Measurements from ENCODE around the gene FCN3. TPM values are rescaled to one million over a fixed set of nuclear protein-coding genes. Genes with fewer than 3 reads are reported as not detected.

The FCN3 gene
- total and polyA plus RNA-seq, 10 of the 15 experiments (the other 5 are each of a cell fraction or from before 2014, with no cell fraction given): 0.28 TPM; not detected in 9

DNA sequence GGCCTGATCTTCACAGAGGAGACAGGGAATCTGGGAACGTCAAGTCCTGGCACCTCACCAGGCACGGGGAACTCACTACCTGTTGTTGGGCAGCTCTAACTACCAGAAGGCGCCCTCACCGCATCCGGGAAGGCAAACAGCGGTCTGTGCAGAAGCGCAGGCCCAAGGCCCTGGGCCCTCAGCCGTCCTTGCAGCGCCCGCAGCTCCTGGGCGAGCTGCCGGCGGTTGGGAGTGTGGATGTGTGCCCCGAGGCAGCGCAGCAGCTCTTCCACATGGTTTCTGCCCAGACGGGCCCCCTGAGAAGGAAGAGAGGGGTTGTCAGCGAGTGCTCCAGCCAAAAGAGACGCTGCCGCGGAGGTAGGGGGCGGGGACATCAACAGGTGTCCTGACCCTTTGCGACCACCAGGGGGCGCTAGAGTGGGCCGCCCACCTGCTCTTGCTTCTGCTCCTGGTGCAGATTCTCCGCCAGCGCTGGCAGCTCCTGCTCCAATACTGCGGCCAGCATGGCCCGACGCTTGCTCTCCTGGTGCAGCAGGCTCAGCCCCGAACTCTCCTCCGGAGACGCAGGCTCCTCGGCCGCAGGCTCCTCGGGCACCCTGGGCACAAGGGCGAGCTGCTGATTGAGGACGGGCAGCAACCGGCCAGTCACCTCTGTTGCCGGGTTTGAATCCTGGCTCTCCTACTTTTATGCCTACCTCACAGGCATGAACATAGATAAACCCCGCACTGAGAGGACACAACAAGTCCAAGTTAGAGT, 17.2 kb downstream of the FCN3 start:
- H4K20me1 ChIP-seq (ENCODE audit: control insufficient read depth, insufficient read depth): no peaks in the 10 kb centered on the region
- peak; percentile 88 for ATAC-seq
- H3K9me3 ChIP-seq (replicated peaks; ENCODE audit: control insufficient read depth, insufficient read depth, low read length): no peaks in the 10 kb centered on the region
- ChIA-PET SMC1A (ENCODE audit: uncharacterized antibody, unreplicated experiment) (interaction anchor here (0.8 to 2.0 kb wide), 8 partner anchors 8 to 253 kb away, joined by 3 to 16 read pairs (median 4); partner anchors contain the start of gene MAP3K6), POLR2A (no interaction called here), CTCF (interaction anchor here (0.8 to 8.7 kb wide), 27 partner anchors 10 to 305 kb away, joined by 3 to 126 read pairs (median 5); partner anchors contain the start of genes AHDC1, GPR3, MAP3K6 and SYTL1), RAD21 (ENCODE audit: unreplicated experiment) (interaction anchor here (0.7 to 3.1 kb wide), 7 partner anchors 9 to 61 kb away, joined by 3 to 16 read pairs (median 5); partner anchors contain the start of genes GPR3 and MAP3K6)
- no peaks in the 10 kb centered on the region; a peak in 1 of 4 replicates for H3K27me3 ChIP-seq (replicated peaks in 1 of 2; ENCODE audit: control insufficient read depth in 2 of 2, insufficient read depth in 2 of 2, low read length in 1 of 2)
- WGBS (ENCODE audit: insufficient coverage, insufficient replicate concordance, low lambda C conversion rate, missing lambda C conversion rate): 12% methylated on average over 36 of the region's 40 CpGs
- peak overlapping the region; percentile 68 for H3K4me2 ChIP-seq (ENCODE audit: control insufficient read depth, insufficient read depth)
- intact Hi-C loops (cut with micrococcal nuclease; ENCODE audit: unreplicated experiment): loop anchor here (1.0 kb wide), 1 partner anchor 31 kb away; no protein-coding TSS in a partner anchor
- peak; percentile 69 for FAIRE-seq
- H3K4me1 ChIP-seq (ENCODE audit: control insufficient read depth, insufficient read depth, low read length): peaks cover 13% of the 10 kb centered on the region
- H3K36me3 ChIP-seq (ENCODE audit: control insufficient read depth in 2 of 2, insufficient read depth in 2 of 2, low read length in 1 of 2): no peaks in the 10 kb centered on the region
- H3K9ac ChIP-seq (ENCODE audit: control insufficient read depth, insufficient read depth, low read length): peak overlapping the region; percentile 32; the same call in 1 of the 2 replicates
- peak overlapping the region; percentile 54; the same call in 1 of the 2 replicates for H3K4me3 ChIP-seq
- no peaks in the 10 kb centered on the region for H3K79me2 ChIP-seq (ENCODE audit: control insufficient read depth, insufficient read depth, low read length)
- H3K27ac ChIP-seq (ENCODE audit: control insufficient read depth, insufficient read depth): no peak overlapping the region
- in situ Hi-C loops (cut with MboI): no loop called here
- H2AFZ ChIP-seq (ENCODE audit: control insufficient read depth, low read depth, low read length): peak overlapping the region; percentile 93
- no TSS peak for BruUV-seq (replicated peaks)
- no peak for DNase-seq (ENCODE audit: low read depth, low spot score)
- TF ChIP-seq SP1 (IDR thresholded peaks at IDR 0.05; ENCODE audit: low read depth, low read length): peak; percentile 63
- no peak for TF ChIP-seq BHLHE40 (IDR thresholded peaks at IDR 0.05; ENCODE audit: borderline replicate concordance in 1 of 2, low read depth in 2 of 2, low read length in 1 of 2)
- peak; percentile 73; the same call in 1 of the 2 replicates for TF ChIP-seq ZNF207 (IDR thresholded peaks at IDR 0.05; ENCODE audit: borderline replicate concordance)
- peak in 1 of 2 experiments; percentile 80; a peak in 2 of 3 replicates for TF ChIP-seq EGR1 (IDR thresholded peaks at IDR 0.05; ENCODE audit: borderline replicate concordance in 1 of 2, low read depth in 2 of 2, low read length in 2 of 2)
- TF ChIP-seq FOXK2 (IDR thresholded peaks at IDR 0.05): no peak
- TF ChIP-seq HDGF (IDR thresholded peaks at IDR 0.05): peak; percentile 93
- no peak for TF ChIP-seq KDM1A (IDR thresholded peaks at IDR 0.05; ENCODE audit: borderline replicate concordance)
- no peak for TF ChIP-seq ZNF217 (IDR thresholded peaks at IDR 0.05)
- TF ChIP-seq CHD2 (IDR thresholded peaks at IDR 0.05; ENCODE audit: borderline replicate concordance, low read depth, low read length): 0 out of 2 replicates have a peak, but pooled peaks have one; percentile 27
- 0 out of 2 replicates have a peak, but pooled peaks have one; percentile 56 for TF ChIP-seq LARP7 (IDR thresholded peaks at IDR 0.05)
- TF ChIP-seq, protein P1, sequence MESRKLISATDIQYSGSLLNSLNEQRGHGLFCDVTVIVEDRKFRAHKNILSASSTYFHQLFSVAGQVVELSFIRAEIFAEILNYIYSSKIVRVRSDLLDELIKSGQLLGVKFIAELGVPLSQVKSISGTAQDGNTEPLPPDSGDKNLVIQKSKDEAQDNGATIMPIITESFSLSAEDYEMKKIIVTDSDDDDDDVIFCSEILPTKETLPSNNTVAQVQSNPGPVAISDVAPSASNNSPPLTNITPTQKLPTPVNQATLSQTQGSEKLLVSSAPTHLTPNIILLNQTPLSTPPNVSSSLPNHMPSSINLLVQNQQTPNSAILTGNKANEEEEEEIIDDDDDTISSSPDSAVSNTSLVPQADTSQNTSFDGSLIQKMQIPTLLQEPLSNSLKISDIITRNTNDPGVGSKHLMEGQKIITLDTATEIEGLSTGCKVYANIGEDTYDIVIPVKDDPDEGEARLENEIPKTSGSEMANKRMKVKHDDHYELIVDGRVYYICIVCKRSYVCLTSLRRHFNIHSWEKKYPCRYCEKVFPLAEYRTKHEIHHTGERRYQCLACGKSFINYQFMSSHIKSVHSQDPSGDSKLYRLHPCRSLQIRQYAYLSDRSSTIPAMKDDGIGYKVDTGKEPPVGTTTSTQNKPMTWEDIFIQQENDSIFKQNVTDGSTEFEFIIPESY (IDR thresholded peaks at IDR 0.05): no peak
- no peak for TF ChIP-seq SMAD1 (IDR thresholded peaks at IDR 0.05; ENCODE audit: low read depth, partially characterized antibody)
- TF ChIP-seq BACH1 (IDR thresholded peaks at IDR 0.05; ENCODE audit: borderline replicate concordance): peak; percentile 34; the same call in 1 of the 2 replicates
- TF ChIP-seq CTCF (IDR thresholded peaks at IDR 0.05 in 2 of 3, conservative IDR thresholded peaks at IDR 0.05 in 1 of 3; ENCODE audit: control insufficient read depth in 2 of 3, extremely low read depth in 1 of 3, insufficient read depth in 1 of 3, low read depth in 3 of 3, low read length in 3 of 3): peak; percentile 90 to 96 (median 93); a peak in 5 of 6 replicates
- no peak for TF ChIP-seq IRF5 (IDR thresholded peaks at IDR 0.05; ENCODE audit: borderline replicate concordance)
- TF ChIP-seq TCF3 (IDR thresholded peaks at IDR 0.05; ENCODE audit: borderline replicate concordance, insufficient read depth, low read depth, low read length): peak; percentile 94
- TF ChIP-seq RAD21 (IDR thresholded peaks at IDR 0.05; ENCODE audit: insufficient read depth, low read depth, low read length): peak; percentile 49
- no peak for TF ChIP-seq MTA3 (IDR thresholded peaks at IDR 0.05; ENCODE audit: borderline replicate concordance, low read length)

All from GM12878 (cell line).